WERI-Rb-1 (cell line): ENCODE data around the gene AAK1.
"Not testable (repeated sequence)": the region's sequence is repeated elsewhere in the genome, so short reads cannot be mapped to it uniquely, and the experiment has no call there.

Experiments used
- DNase-seq: peaks from one replicate; pipeline ENCODE4 v3.0.0-alpha.2; 2020
- H3K27ac ChIP-seq: fragments of 250-450 bp; sonication (Bioruptor Pico); 2 replicates; pipeline ENCODE4 v1.5.1; 2020; ENCODE audit warnings: mild to moderate bottlenecking, moderate library complexity
- H3K27me3 ChIP-seq: fragments of 250-450 bp; sonication (Bioruptor Pico); 2 replicates; pipeline ENCODE4 v1.5.1; 2021; ENCODE audit warnings: mild to moderate bottlenecking, low read depth, moderate library complexity; ENCODE audit not compliant: insufficient read depth, severe bottlenecking
- H3K36me3 ChIP-seq: fragments of 250-450 bp; sonication (Bioruptor Pico); 2 replicates; pipeline ENCODE4 v1.5.1; 2020; ENCODE audit warnings: mild to moderate bottlenecking, moderate library complexity
- H3K4me3 ChIP-seq: 2 replicates; pipeline ENCODE4 v1.5.1; 2011; ENCODE audit warnings: low read depth, mild to moderate bottlenecking, control low read depth, low read length
- H3K9me3 ChIP-seq: fragments of 250-450 bp; sonication (Bioruptor Pico); 2 replicates; pipeline ENCODE4 v1.5.1; 2021; ENCODE audit warnings: mild to moderate bottlenecking, moderate library complexity; ENCODE audit not compliant: severe bottlenecking
- TF ChIP-seq, protein P1 (sequence below): IDR thresholded peaks from 2 replicates; pipeline ENCODE4 v1.5.1; 2011; ENCODE audit warnings: low read depth, mild to moderate bottlenecking, control low read depth, inconsistent platforms, low read length

The AAK1 gene

DNA sequence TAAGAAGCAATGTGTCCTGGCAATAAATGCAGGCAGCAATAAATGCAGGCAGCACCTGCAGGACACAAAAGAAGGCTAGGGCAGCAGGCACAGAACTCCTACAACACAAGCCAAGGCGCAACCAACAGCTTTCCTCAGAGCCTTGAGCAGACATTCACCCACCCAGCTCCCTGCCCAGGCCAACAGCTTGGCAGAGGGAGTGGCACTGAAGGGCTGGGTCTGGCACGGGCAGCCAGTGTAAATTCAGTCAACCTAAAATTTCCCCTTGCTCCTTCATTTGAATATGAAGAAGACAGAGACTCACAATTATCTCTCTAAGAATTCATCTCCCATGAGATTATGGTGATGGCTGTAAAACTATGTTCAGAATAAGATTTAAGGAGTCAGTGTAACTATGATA lies 35.4 kb downstream of the AAK1 start:
- DNase-seq, result no peak
- H3K36me3 ChIP-seq, result no peaks in the 10 kb centered on the region

DNA sequence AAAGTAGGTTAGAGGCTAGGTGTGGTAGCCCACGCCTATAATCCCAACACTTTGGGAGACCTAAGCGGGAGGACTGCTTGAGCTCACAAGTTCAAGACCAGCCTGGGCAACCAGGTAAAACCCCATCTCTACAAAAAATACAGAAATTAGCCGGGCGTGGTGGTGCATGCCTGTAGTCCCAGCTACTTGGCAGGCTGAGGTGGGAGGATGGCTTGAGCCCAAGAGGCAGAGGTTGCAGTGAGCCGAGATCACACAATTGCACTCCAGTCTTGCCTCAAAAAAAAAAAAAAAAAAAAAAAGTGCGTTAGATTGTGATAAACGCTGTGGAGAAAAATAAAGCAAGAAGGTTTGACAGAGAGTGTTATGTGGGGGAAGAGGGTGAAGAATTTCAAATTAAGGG lies 36.8 kb downstream of the AAK1 start:
- DNase-seq, H3K27me3 ChIP-seq, H3K27ac ChIP-seq, H3K36me3 ChIP-seq, H3K4me3 ChIP-seq, H3K9me3 ChIP-seq: not testable (repeated sequence)

More for the DNA sequence above, 35.4 kb downstream of the AAK1 start:
- Histone ChIP-seq H3K27ac (no peak overlapping the region), H3K9me3 (peaks cover 2% of the 10 kb centered on the region), H3K4me3 (no peak overlapping the region), H3K27me3 (no peaks in the 10 kb centered on the region)
- TF ChIP-seq, protein P1, sequence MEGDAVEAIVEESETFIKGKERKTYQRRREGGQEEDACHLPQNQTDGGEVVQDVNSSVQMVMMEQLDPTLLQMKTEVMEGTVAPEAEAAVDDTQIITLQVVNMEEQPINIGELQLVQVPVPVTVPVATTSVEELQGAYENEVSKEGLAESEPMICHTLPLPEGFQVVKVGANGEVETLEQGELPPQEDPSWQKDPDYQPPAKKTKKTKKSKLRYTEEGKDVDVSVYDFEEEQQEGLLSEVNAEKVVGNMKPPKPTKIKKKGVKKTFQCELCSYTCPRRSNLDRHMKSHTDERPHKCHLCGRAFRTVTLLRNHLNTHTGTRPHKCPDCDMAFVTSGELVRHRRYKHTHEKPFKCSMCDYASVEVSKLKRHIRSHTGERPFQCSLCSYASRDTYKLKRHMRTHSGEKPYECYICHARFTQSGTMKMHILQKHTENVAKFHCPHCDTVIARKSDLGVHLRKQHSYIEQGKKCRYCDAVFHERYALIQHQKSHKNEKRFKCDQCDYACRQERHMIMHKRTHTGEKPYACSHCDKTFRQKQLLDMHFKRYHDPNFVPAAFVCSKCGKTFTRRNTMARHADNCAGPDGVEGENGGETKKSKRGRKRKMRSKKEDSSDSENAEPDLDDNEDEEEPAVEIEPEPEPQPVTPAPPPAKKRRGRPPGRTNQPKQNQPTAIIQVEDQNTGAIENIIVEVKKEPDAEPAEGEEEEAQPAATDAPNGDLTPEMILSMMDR, result no peak

DNA sequence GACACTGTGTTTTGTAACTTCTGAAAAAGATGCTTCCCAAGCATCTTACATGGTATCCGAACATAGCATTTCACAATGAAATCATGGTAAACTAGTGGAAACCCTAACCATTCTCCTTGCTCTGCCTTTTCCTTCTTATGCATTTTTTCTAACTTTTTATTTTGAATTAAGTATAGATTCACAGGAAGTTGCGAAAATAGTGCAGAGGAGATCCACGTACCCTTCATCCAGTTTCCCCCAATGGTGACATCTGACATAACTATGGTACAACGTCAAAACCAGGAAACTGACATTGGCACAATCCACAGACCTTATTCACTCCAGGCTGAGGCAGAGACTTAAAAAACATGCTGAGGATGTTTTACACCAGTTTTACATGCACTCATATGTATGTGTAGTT lies 38.3 kb downstream of the AAK1 start:
- TF ChIP-seq, protein P1, result no peak
- Histone ChIP-seq H3K9me3 (peaks cover 2% of the 10 kb centered on the region), H3K4me3 (no peak overlapping the region), H3K36me3 (no peaks in the 10 kb centered on the region), H3K27ac (no peak overlapping the region), H3K27me3 (no peaks in the 10 kb centered on the region)
- DNase-seq, result no peak

DNA sequence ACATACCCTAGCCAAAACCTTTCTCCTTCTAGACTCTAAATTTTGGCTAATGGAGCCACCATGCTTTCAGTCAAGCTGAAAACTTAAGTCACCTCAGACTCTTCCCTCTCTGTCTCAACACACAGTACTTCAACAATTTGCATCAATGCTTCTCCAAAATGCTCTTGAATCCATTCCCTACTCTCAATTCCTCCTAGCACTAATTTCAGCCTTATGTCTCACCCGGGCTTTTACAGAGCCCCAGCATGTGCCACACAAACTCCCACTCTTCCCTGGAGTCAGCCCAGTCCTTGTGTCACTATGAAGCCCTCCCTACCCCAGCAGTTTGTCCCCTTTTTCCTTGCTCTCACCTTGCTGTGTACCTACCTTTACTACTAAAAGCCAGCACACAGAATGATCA lies 38.7 kb downstream of the AAK1 start:
- DNase-seq, result no peak
- H3K4me3 ChIP-seq, result no peak overlapping the region

DNA sequence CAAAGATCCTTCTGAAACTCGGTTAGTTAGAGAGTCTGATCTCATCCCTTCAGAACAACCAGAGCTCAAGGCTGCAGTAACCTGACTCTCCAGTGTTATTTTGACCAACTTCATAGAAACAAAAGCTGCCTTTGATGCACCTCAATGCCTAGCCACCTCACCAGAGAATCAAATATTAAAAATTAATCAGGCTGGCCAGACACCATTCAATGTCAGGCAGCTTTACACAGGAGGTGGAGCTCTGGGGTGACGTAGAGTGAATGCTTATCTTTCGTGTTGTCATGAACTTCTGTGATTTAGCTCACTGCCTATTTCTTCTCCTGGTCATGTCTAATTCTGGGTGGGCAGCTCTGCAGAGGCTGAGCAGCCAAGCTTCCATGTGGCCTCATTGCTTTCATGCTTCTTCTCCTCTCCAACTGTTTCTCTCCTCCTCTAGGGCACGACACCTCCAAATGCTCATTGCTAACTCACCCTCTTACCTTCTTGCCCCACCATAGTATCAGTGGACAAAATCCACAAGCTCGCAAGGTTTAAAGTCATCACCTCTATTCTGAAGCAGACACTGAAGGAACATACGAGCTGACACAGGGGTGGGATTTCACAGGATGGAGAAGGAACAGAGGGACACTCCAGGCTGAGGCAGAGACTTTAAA lies 39.4 kb downstream of the AAK1 start:
- H3K9me3 ChIP-seq, result no peaks in the 10 kb centered on the region
- no peaks in the 10 kb centered on the region for H3K36me3 ChIP-seq
- DNase-seq, result no peak
- TF ChIP-seq, protein P1, result no peak
- no peak overlapping the region for H3K4me3 ChIP-seq
- no peak overlapping the region for H3K27ac ChIP-seq
- H3K27me3 ChIP-seq, result no peaks in the 10 kb centered on the region

More for the DNA sequence above, 38.7 kb downstream of the AAK1 start:
- no peak overlapping the region for H3K27ac ChIP-seq
- H3K27me3 ChIP-seq, result no peaks in the 10 kb centered on the region
- TF ChIP-seq, protein P1, result no peak
- no peaks in the 10 kb centered on the region for H3K9me3 ChIP-seq
- H3K36me3 ChIP-seq, result no peaks in the 10 kb centered on the region

DNA sequence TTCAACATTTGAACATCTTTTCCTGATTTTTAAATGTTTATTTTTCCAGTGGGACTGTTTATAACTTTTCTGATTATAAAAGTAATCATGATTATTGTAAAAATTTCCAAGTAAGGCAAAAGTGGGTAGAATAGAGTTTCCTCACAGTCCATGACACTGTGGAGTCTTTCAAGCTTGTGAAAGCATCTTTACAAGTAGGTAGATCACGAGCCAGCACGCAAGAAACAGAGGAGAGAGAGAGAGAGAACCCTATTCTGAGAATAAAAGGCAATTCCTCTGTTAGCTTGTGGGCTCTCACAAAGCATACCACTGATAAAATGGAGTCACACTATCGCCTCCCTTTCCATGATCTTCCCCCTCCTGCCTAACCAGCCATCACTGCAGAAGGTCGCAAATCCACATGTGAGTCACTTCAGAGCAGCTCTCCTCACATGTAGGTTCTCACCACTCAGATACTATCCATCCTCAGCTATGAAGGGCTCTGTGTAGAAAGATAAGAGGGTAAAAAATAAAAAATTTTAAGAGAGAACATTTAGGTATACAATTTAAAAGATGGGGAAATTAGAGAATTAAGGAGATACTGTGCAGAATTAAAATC lies 40.3 kb downstream of the AAK1 start:
- Histone ChIP-seq H3K9me3 (no peaks in the 10 kb centered on the region), H3K4me3 (no peak overlapping the region), H3K27ac (no peak overlapping the region), H3K27me3 (no peaks in the 10 kb centered on the region), H3K36me3 (no peaks in the 10 kb centered on the region)
- no peak for DNase-seq
- TF ChIP-seq, protein P1, result no peak
